K562 (cell line): ENCODE results near the gene MPND. TPM values are rescaled to one million over a fixed set of nuclear protein-coding genes. Genes with fewer than 3 reads are reported as not detected.

Source experiments
- ARID3A ChIP-seq: IDR thresholded peaks from 2 replicates; pipeline ENCODE4 v1.6.1; 2012; ENCODE audit warnings: low read depth, low read length, improper control_type of control experiment, borderline replicate concordance
- DACH1 ChIP-seq: fragments of 450-650 bp; IDR thresholded peaks from 2 replicates; pipeline ENCODE4 v1.6.1; 2018; ENCODE audit not compliant: partially characterized antibody
- DLX4 ChIP-seq: fragments of 250-450 bp; sonication (Bioruptor Pico); IDR thresholded peaks from 2 replicates; pipeline ENCODE4 v1.6.1; 2021; ENCODE audit warnings: mild to moderate bottlenecking
- FOSL1 ChIP-seq: fragments of 200-800 bp; sonication (Bioruptor generic); conservative IDR thresholded peaks from 2 replicates; pipeline ENCODE4 v1.6.1; 2016; ENCODE audit warnings: missing genetic modification characterization, missing compliant biosample characterization
- KDM5B ChIP-seq: fragments of 200-600 bp; sonication (generic); IDR thresholded peaks from 2 replicates; pipeline ENCODE4 v1.6.1; 2012; ENCODE audit warnings: low read depth, mild to moderate bottlenecking, moderate library complexity, low read length, control low read depth, inconsistent platforms; ENCODE audit not compliant: insufficient replicate concordance
- NUFIP1 ChIP-seq: fragments of 450-650 bp; IDR thresholded peaks from 2 replicates; pipeline ENCODE4 v1.6.1; 2018; ENCODE audit not compliant: partially characterized antibody
- PREB ChIP-seq: sonication (generic); formaldehyde crosslinking; IDR thresholded peaks from 2 replicates; pipeline ENCODE4 v1.8.1; 2023; ENCODE audit warnings: mild to moderate bottlenecking, missing genetic modification reagents
- RBBP5 ChIP-seq: fragments of 200-600 bp; sonication (generic); IDR thresholded peaks from 2 replicates; pipeline ENCODE4 v1.6.1; 2012; ENCODE audit warnings: borderline replicate concordance, mild to moderate bottlenecking, low read length, control low read depth, inconsistent platforms; ENCODE audit not compliant: insufficient read depth, poor library complexity, severe bottlenecking
- SREBF2 ChIP-seq: sonication (generic); formaldehyde crosslinking; IDR thresholded peaks from 2 replicates; pipeline ENCODE4 v1.4.0; 2020; ENCODE audit warnings: mild to moderate bottlenecking, missing genetic modification reagents
- TAF1 ChIP-seq: IDR thresholded peaks from 2 replicates; pipeline ENCODE4 v1.6.1; 2011; ENCODE audit warnings: mild to moderate bottlenecking, low read length, moderate library complexity; ENCODE audit not compliant: insufficient read depth, control insufficient read depth, severe bottlenecking; ENCODE audit errors: extremely low read depth
- THAP7 ChIP-seq: fragments of 250-450 bp; sonication (Bioruptor Pico); IDR thresholded peaks from 2 replicates; pipeline ENCODE4 v1.5.0; 2021
- ZNF384 ChIP-seq: IDR thresholded peaks from 2 replicates; pipeline ENCODE4 v1.6.1; 2012; ENCODE audit warnings: low read depth, low read length, improper control_type of control experiment
- ZNF408 ChIP-seq: fragments of 250-450 bp; sonication (Bioruptor Pico); IDR thresholded peaks from 2 replicates; pipeline ENCODE4 v1.4.0; 2020; ENCODE audit warnings: low read depth, mild to moderate bottlenecking, moderate library complexity
- ZNF639 ChIP-seq, 2 experiments: fragments of 200-800 bp in 1 of 2; sonication (Bioruptor generic) in 1 of 2; sonication (generic) in 1 of 2; formaldehyde crosslinking in 1 of 2; IDR thresholded peaks in 1 of 2; conservative IDR thresholded peaks in 1 of 2; 2 replicates each; pipeline versions ENCODE4 v1.5.0 to v1.6.1; 2016 to 2020; ENCODE audit warnings: missing compliant biosample characterization in 1 of 2, missing genetic modification characterization in 1 of 2, missing genetic modification reagents in 1 of 2
- ZNF655 ChIP-seq: fragments of 250-450 bp; sonication (Bioruptor Pico); IDR thresholded peaks from 2 replicates; pipeline ENCODE4 v1.5.0; 2021
- ZNF740 ChIP-seq, 3 experiments: fragments of 200-800 bp in 1 of 3; sonication (Bioruptor generic) in 1 of 3; sonication (generic) in 1 of 3; formaldehyde crosslinking in 1 of 3; IDR thresholded peaks; 2 replicates each; pipeline versions ENCODE4 v1.6.1 to v1.8.0; 2016 to 2022; ENCODE audit warnings: mild to moderate bottlenecking in 2 of 3, missing compliant biosample characterization in 2 of 3, missing genetic modification characterization in 2 of 3, missing genetic modification reagents in 1 of 3
- ZNF76 ChIP-seq: fragments of 250-450 bp; sonication (Bioruptor Pico); IDR thresholded peaks from 2 replicates; pipeline ENCODE4 v1.4.0; 2020; ENCODE audit warnings: mild to moderate bottlenecking, moderate library complexity, borderline replicate concordance
- polyA plus RNA-seq, 8 experiments: library from polyadenylated mRNA; depleted of rRNA in 4 of 8; stranded (reverse) in 5 of 8; unstranded in 3 of 8; fragments of >200 nt; fragmentation: Nextera tagmentation in 2 of 8; fragmentation: Illumina TruSeq in 1 of 8; extraction: Ambion mirVana in 2 of 8; extraction: Trizol in 1 of 8; gene quantifications; 2 replicates each; pipeline versions ENCODE4 v1.2.1 to v1.2.3, GENCODE V29; 2011 to 2014; ENCODE audit warnings: inconsistent platforms in 1 of 8, missing spikeins in 1 of 8
- total RNA-seq, 7 experiments: library from RNA; depleted of rRNA in 6 of 7; stranded (reverse); fragments of >200 nt in 6 of 7; fragmentation: Illumina TruSeq in 2 of 7; extraction: Trizol in 2 of 7; gene quantifications; 2 replicates each; pipeline versions ENCODE4 v1.2.1 to v1.2.3, GENCODE V29; 2011 to 2021; ENCODE audit warnings: low replicate concordance in 1 of 7

MPND gene
- total and polyA plus RNA-seq, 9 of the 15 experiments (the other 6 are each of a cell fraction or from before 2014, with no cell fraction given): 0.25 to 14.0 (median 3.9) TPM

GRCh38 chr19:4374498-4375163, 31.3 kb downstream of the MPND start (continued):
- peak; percentile 54 for TF ChIP-seq TAF1
- no peak for TF ChIP-seq DACH1
- no peak for TF ChIP-seq SREBF2 (CRISPR knock-in tag)
- peak; percentile 100 for TF ChIP-seq FOSL1 (tag)
- TF ChIP-seq DLX4: no peak
- peak; percentile 43 for TF ChIP-seq RBBP5
- no peak for TF ChIP-seq ZNF408
- TF ChIP-seq ZNF740 (CRISPR knock-in tag; IDR thresholded peaks at IDR 0.05): peak; percentile 97
- TF ChIP-seq ZNF740 (tag; IDR thresholded peaks at IDR 0.05): peak; percentile 78 to 90
- TF ChIP-seq ZNF639 (CRISPR knock-in tag; conservative IDR thresholded peaks at IDR 0.05 in 1 of 2, IDR thresholded peaks at IDR 0.05 in 1 of 2): peak in 1 of 2 experiments; percentile 90; a peak in 1 of 4 replicates
- peak; percentile 50; the same call in 1 of the 2 replicates for TF ChIP-seq ZNF384
- TF ChIP-seq NUFIP1: peak; percentile 94
- TF ChIP-seq KDM5B: peak; percentile 39
- TF ChIP-seq ZNF76: peak; percentile 94
- TF ChIP-seq ARID3A: no peak
- no peak for TF ChIP-seq THAP7 (CRISPR knock-in tag)
- TF ChIP-seq ZNF655: no peak
- TF ChIP-seq PREB (CRISPR knock-in tag): no peak
